ENCODE data around the gene NHSL2.

Gene NHSL2

DNA sequence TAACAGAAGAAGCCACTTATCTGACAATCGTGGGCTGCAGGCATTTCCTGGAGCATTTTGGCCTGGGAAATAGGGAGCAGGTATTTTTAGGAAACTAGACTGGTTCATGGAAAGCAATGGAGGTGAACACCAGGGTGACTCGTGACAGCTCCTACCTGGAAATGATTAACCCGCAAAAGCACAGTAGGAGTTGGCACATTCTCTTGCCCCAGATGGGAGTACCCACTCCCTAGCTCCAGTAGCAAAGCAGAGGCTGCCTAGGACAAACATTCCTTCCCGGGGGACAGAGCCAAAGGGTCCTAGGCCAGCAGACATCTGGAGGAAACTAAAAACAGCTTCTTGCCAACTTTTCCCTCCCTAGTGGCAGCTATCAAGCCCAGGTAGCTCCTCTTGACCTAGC is 192.1 kb downstream of the NHSL2 start:
- no peak for DNase-seq (ENCODE audit: low spot score)
- no peak for FAIRE-seq

DNA sequence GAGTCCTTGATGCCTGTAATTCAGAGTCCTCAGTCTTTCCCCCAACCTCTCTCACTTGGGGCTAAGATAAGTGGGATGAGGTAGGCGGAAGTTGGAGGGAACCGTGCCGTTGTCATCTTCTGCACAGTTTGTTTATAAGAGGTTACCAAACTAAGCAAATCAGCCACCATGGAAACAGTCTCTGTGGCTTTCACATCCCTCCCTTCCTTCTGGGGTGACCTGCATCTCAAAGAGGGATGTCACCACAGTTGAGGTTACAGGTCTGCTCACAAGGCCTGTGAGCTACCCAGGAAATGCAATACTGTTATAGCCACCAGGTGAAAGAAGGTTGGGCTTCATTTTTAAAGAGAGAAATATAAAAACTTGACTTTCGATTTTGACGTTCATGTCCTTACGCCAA is 194.8 kb downstream of the NHSL2 start:
- FAIRE-seq (no peak), DNase-seq (ENCODE audit: low spot score) (no peak)

DNA sequence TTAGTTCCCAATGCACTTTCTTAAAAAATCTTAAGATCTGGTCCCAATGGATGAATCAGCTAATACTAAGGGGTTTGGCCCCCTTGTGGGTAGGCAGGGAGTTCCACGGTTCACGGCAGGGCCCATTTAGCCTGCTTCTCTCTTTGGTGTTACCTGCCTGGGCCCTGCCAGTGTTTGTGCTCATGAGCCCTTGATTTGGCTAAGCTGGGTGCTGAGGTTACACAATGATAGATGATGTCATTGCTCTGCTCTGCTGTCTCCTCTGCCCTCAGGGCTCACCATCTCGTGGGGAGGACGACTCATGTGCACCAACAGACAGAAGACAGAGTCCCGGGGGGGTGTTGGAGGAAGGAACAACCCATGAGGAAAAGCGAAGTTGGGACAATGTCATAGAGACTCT is 196.7 kb downstream of the NHSL2 start:
- DNase-seq (ENCODE audit: low spot score) (no peak), FAIRE-seq (no peak)

DNA sequence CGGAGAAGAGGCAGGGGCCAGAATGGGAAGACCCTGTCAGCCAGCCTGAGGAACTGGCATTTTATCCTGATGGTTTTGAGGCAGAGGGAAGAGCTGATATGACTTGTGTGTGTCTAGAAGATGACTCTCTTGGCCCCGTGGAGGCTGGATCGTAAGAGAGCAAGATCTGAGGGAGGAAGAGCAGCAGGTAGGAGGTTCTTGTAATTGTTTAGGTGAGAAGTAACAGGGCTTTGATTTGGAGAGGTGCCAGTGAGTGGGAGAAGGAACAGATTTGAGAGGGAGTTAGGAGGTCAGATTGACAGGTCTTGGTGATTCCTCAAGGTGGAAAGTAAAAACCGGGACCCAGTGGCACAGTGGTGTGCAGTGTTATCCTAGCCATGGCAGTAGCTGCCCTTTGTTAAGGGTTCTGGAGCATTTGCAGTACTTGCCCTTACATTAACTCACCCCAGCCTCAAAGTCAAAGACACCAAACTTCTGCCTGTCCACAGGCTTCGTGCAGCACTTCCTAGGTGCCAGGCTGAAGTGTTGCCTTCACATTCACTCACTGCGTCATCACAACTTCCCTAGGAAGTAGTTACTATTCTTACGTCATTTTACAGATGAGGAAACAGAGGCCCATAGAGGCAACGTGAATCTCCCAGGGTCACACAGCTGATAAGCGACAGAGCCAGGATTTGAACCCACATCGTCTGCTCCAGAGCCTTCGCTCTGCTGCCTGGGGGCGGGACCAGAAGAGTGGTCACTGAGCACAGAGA is 197.4 kb downstream of the NHSL2 start:
- DNase-seq (ENCODE audit: low spot score) (no peak), FAIRE-seq (no peak)

DNA sequence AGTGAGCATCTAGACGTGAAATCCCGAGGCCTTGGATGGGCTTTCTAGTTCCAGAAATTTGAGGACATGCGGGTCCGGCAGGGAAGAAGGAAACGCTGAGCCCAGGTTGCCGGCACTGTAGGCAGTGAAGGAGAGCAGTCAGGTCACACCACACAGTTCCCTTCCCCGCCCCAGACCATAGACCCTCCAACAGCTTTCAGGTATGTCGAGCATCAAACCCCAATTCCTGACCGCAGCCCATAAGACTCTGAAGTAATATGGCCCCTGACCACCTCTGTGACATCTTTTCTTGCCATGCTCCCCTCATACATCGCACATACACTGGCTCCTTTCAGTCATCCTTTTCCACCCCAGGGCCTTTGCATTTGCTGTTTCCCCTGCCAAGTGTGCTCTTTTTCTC is 198.0 kb downstream of the NHSL2 start:
- DNase-seq (ENCODE audit: low spot score): no peak
- no peak for FAIRE-seq

DNA sequence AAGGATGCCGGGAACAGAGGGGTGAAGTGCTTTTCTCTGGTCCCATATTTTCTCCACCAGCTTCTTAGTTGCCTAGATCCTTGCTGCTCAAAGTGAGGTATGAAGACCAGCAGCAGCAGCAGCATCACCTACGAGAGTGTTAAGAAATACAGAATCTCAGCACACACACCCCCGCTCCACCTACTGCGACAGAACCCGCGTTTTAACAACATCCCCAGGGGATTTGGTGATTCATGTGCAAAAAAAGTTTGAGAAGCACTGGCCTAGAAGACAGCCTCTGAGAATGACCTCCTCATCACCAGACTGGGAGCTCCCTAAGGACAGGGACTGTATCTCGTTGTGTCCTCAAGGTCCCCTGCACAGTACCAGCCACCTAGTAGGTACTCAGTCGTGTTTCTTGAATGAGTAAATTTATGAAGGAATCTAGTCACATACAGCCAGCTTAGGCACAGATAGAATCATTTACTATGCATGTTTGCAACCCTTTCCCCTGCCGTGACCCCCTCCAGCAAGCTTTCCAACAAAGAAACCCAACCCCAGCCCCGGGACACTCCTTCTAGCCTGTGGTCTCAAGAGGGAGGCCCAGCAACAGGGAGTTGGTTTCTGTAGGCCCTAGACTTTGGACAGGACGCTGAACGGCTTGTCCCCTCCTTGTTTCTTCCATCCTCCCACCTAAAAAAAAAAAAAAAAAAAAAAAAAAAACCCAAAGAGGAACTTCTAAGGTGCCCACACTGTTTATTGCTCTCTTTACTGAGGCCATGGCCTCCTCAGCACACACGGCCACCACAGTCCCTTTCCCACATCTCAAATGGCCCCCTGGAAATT is 199.6 kb downstream of the NHSL2 start:
- FAIRE-seq (no peak), DNase-seq (ENCODE audit: low spot score) (no peak)

DNA sequence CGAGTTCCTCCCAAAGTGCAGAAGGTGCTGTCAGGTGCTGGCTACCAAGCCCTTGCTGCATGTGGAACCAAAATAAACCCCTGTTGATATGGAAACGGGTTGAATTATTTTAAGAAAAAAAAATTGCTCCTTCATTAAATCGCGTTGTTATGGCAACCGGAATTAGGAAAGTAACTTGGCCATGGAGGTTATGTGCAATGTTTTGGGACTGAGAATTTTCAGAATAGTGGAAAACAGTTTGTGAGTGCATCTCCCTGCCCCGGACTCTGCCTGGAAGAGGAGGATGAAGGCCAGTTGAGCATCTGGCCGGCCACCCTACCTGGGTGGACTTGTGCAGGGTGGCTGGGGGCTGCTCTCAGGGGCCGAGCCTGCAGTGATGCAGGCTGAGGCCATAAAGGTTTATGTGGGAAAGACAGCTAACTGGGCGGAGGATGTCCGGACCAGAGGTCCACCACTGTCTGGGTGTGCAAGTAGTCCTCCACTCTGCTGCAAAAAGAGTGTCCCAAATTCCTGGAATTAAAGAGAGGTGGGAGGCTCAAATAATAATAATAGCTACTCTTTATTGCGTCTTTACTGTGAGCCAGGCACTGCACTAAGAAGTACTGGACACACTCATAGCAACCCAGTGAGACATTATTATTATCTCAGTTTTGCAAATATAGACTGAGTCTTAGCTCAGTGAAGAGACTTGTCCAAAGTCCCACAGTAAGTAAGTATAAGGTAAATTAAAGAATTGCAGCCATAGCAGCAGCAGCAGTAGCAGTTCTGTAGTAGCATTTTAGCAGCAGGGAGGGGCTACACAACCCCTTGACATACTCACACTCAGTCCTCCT is 200.4 kb downstream of the NHSL2 start:
- DNase-seq (ENCODE audit: low spot score): no peak
- FAIRE-seq: no peak

DNA sequence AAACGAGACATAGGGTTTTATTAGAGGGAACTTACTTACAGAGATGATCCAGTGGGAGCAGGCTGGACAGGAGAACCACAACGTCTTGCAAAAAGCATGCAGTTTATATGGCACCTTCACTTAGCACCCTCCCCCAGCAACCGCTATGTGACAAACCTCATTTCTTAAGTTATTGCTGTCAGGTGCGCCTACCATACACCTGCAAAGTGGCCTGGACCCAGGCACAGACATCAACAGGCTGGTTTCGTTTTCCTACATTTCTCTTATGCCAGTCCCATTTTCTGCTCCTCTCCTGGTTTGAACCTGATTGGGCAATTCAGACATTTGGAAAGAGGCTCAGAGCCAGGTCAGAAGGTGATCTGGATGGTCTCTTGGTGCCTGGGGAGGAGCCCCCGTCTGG is 202.8 kb downstream of the NHSL2 start:
- FAIRE-seq (no peak), DNase-seq (ENCODE audit: low spot score) (no peak)

DNA sequence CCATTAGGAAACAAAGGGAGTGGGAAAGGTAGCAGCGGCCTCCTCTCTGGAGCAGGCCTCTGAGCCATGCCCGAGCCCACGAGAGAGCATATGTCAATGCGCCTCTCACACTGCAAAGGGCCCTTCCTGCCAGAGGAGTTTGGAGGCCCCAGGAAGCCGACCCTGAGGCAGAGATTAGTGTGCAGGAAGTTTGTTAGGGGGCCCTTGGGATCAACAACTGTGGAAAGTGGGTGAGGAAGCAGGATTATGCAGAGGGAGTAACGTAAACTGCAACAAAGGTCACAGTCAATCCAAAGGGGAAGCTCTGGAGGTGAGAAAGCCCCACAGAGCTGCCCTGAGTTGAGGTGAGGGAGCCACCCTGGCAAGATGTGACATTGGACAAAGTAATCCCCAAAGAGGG is 203.7 kb downstream of the NHSL2 start:
- FAIRE-seq (no peak), DNase-seq (ENCODE audit: low spot score) (no peak)

DNA sequence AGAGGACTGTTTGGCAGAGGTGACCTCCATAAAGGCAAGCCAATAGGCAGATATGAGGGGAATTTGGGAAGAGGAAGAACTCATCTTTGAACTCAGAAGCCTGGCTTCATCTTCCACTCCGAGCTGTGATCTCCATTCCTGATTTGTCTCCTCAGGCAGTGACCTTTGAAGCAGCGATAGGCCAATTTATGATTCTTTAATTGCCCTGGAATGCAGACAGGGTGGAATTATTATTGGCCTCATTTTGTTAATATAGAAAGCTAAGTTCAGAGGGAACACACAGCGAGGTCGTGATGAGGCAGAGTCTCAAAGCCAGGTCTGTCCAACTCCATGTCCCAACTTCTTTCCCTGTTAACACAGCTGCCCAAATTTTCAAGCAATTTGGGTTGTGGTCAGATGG is 204.2 kb downstream of the NHSL2 start:
- no peak for FAIRE-seq
- DNase-seq (ENCODE audit: low spot score): no peak

DNA sequence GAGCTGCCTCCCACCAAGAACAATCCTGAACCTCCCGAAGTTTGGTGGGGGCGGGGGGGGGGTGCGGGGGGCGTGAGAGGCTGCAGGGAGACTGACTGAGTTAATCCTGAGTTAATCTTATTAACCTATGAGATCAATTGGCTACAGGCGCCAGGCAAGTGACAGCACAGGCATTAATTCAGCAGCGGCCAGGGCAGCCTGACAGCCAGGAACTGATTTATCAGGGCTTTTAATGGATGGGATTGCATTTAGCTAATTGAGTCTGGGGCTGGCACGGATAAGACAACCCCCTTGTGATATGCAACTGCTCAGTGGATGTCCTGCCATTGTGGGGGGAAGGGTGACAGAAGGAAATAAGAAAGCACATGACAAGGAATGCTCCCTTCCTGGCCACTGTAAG is 204.7 kb downstream of the NHSL2 start:
- DNase-seq (ENCODE audit: low spot score) (no peak), FAIRE-seq (no peak)

DNA sequence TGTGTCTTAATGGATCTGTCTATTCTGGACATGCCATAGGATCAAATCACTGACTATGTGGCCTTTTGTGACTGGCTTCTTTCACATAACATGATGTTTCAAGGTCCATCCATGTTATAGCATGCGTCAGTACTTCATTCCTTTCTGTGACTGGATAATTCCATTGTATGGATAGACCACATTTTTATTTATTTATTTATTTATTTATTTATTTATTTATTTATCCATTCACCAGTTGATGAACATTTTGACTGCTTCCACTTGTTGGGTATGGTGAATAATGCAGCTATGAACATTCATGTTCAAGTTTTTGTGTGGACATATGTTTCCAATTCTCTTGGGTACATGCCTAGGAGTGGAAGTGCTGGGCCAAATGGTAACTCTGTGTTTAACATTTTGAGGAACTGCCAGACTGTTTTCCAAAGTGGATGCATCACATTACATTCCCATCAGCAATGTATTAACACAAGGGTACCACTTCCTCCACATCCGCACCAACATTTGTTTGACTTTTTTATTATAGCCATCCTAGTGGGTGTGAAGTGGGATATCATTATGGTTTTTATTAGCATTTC is 207.1 kb downstream of the NHSL2 start:
- FAIRE-seq (no peak), DNase-seq (ENCODE audit: low spot score) (no peak)

DNA sequence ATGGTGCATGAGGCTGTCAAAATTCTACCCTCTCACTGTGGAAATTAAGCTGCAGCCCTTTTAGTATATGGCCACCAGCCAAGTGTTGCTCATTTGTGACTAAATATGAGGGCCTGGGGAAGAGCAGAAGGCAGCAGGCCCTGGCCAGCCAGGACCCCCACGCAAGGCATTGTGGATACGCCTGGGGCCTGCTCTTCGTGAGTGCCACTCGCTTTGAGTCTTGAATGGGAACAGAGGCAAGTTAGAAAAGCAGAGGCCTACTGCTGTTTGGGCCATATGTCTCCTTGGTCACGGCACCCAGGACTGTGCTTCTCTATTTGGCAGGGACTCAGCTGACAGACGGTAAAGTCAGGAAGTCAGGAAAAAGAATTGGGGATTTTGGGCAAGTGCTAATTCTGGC is 210.2 kb downstream of the NHSL2 start:
- no peak for DNase-seq (ENCODE audit: low spot score)
- no peak for FAIRE-seq

DNA sequence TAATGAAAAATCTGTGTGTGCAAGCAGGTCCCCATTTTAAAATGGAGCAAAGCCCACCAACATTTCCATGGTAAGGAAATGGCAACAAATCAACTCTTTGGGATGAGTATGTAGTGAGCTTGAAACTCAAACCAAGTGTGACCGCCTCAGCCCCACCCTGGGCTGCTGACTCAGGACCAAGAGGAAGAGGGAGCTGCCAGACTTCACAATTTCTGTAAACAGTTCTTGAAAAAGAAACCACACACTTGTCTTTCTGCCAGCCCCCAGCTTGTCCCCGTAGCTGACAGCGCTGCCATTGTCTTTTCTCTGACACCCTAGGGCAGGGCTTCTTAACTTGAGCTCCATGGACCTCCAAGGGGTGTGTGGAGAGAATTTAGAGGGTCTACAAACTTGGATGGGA is 210.7 kb downstream of the NHSL2 start:
- FAIRE-seq (no peak), DNase-seq (ENCODE audit: low spot score) (peak; percentile 66)

DNA sequence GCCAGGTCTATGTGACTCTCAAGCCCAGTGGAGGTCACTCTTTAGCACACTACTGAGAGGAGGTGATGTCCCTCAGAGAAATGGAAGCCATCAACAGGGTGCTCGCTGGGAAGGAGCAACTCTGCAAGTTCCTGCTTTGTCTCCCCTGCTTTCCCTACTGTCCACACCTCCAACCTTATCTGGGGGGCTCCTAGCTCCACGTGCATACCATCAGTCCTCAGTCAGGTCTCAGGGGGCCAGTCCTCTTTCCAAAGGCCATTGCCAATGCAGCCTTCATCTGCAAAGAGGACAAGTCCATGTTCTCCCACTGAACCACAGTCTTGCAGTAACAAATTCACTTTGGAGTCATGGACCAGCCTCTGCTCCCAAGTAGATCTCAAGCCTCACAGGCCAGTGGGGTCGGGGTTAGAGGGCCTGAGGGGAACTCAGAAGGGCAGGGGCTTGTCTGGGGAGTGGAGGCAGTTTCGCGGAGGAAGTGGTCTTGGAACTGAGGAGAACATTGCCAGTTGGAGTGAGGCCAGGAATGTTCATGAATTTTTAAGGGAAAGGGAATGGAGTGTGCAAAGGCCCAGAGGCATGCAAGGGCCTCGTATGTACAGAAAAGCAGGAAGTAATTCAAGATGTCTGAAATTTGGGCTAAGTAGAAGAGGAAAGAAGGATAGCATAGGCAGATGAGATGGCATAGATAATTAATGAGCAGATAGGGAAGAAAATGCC is 212.1 kb downstream of the NHSL2 start:
- FAIRE-seq (no peak), DNase-seq (ENCODE audit: low spot score) (no peak)

DNA sequence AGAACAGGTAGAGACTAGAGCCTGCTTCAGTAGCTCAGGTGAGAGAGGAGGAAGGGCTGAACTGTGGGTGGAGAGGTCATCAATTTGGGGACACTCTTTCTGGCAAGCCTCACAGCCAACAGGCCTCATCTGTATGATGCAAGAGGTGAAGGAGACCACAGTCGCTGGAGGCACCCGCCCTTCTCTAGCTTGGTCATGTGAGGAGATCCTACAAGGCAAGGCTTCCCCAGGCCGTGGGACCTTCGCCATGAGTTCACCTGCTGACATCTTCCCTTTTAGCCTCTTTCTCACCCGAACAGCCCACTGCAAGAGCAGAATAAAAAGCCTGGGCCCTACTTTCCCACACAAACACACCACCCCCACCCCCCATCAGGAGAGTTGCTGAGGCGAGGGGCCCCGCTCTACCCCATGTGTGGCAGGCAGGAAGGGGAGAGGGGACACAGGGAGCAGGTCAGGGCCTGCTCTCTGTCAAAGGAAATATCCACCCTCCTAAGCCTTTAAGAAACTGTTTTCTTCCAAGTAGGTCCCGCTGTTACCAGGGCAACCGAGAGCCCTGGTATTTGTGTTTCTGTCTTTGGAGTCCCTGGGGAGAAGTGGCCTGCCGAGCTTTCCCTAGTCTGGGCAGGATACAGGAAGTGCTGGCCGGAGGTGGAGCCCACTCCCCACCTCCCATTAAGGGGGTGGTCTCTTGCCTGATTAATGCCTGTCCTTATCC is 213.0 kb downstream of the NHSL2 start:
- FAIRE-seq (no peak), DNase-seq (ENCODE audit: low spot score) (peak; percentile 37)

DNA sequence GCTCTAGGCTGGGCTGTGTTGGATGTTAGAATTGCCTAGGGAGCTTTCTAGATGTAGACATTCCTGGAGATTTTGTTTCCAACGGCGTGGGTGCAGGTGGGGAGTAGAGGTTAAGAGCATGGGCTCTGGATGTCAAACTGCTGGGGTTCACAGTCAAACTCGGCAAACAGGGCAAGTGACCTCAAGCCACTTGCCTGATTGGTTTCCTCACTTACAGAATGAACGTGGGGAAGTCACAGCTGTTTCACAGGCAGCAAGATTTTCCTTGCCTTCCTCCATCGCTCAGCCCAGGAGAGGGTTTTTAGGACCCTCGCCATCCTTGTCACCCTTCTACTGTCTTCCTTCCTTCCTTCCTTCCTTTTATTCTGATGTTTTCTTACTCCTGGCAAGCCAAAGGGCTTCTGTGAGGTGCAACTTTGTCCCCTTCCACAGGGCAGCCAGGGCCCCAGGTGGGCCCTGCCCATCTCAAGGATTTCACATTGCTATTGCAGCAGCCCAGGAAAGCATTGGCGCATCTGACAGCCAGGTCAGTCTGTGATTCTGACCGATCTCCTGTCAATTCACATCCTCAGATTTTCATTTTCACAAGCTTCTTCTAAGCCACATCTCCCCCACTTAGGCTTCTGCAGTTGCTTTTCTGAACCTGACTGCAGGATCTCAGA is 214.0 kb downstream of the NHSL2 start:
- no peak for FAIRE-seq
- DNase-seq (ENCODE audit: low spot score): no peak

DNA sequence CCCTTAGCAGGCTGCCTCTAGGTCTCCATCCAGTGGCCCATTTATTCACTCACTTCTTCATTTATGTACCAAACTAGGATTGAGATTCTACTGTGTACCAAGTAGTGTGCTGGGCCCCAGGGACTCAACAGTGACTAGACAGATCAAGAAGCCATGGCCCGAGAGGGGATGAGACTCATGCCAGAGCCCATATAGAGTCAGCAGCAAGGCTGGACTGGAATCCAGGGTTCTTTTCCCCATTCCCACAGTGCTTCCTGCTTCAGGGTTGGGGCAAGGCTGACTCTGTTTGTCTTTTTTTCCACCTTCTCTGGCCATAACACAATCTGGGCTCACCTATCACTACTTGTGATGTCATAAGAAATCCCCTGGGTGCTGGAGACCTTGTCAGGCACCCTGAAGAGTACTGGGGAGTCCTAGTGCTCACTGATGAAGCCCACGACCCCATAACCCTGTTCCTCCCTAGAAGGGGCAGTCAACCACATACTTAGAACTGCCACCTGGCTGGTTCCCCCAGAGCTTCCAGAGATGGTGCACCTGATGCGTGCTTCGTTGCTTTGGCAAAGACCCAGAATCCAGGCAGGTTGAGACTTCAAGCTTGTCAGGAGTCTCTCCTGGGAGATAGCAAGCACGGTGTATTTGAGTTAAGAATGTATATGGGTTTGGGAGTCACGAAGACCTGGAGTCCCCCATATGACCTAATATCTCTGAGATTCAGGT is 214.8 kb downstream of the NHSL2 start:
- no peak for DNase-seq (ENCODE audit: low spot score)
- FAIRE-seq: no peak

DNA sequence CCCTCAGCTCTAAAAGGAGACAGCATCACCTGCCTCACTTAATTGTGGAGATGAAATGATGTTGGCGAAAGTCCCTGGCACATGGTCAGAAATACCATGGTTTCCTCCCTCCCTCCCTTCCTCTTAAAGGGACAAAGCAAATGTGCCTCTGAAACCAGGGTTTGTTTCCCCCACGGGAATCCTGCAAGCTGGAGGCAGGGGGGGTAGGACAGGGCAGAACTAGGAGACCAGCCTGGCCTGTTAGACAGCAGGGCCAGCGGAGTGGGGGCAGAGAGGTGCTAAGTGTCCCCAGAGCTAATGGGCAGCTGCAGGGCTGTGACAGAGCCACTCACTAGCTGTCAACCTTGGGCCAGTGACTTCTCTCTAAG is 215.4 kb downstream of the NHSL2 start:
- FAIRE-seq (no peak), DNase-seq (ENCODE audit: low spot score) (no peak)

Measured in urothelium cell line (cell line).